CD14-positive monocyte (primary cell): ENCODE measurements around the gene AHNAK. TPM values are rescaled to one million over a fixed set of nuclear protein-coding genes. Genes with fewer than 3 reads are reported as not detected.
"Not testable (repeated sequence)": the region's sequence is repeated elsewhere in the genome, so short reads cannot be mapped to it uniquely, and the experiment has no call there.

Source experiments
- DNase-seq, 3 donors: peaks; one replicate each; pipeline ENCODE4 v3.0.0-alpha.2; 2011 to 2022
- H2AFZ ChIP-seq: 2 replicates; pipeline ENCODE4 v1.6.0; 2012; ENCODE audit warnings: mild to moderate bottlenecking, low read depth, low read length, inconsistent platforms; ENCODE audit not compliant: insufficient read depth, poor library complexity, severe bottlenecking
- H3K27ac ChIP-seq, 2 donors: 1 replicate in 1 of 2; 2 replicates in 1 of 2; pipeline ENCODE4 v1.5.1; 2012 to 2013; ENCODE audit warnings: low read length in 2 of 2, control low read depth in 1 of 2, inconsistent platforms in 1 of 2, low read depth in 1 of 2, mild to moderate bottlenecking in 1 of 2
- H3K27me3 ChIP-seq, 2 donors: one replicate each; pipeline versions ENCODE4 v1.6.0 to v1.6.1; 2011 to 2013; ENCODE audit warnings: low read length in 2 of 2; ENCODE audit not compliant: control insufficient read depth in 2 of 2, insufficient read depth in 2 of 2
- H3K36me3 ChIP-seq, 2 donors: replicated peaks in 1 of 2; 1 replicate in 1 of 2; 2 replicates in 1 of 2; pipeline versions ENCODE4 v1.5.1 to v1.6.1; 2012 to 2013; ENCODE audit warnings: low read length in 2 of 2, control low read depth in 1 of 2, inconsistent platforms in 1 of 2, mild to moderate bottlenecking in 1 of 2; ENCODE audit not compliant: insufficient read depth in 2 of 2, control insufficient read depth in 1 of 2
- H3K4me1 ChIP-seq, 2 donors: 1 replicate in 1 of 2; 2 replicates in 1 of 2; pipeline versions ENCODE4 v1.5.1 to v1.6.1; 2012 to 2013; ENCODE audit warnings: low read length in 2 of 2, control low read depth in 1 of 2, inconsistent platforms in 1 of 2, mild to moderate bottlenecking in 1 of 2, moderate library complexity in 1 of 2; ENCODE audit not compliant: insufficient read depth in 2 of 2, control insufficient read depth in 1 of 2
- H3K4me2 ChIP-seq: replicated peaks from 2 replicates; pipeline ENCODE3; 2012; ENCODE audit warnings: low read length, moderate library complexity, mild to moderate bottlenecking; ENCODE audit not compliant: poor library complexity, severe bottlenecking; ENCODE audit errors: extremely low read depth
- H3K4me3 ChIP-seq, 3 experiments: fragments of 200-600 bp in 1 of 3; sonication (generic) in 1 of 3; replicated peaks in 1 of 3; 1 replicate in 2 of 3; 2 replicates in 1 of 3; pipeline ENCODE4 v1.5.1; 2011 to 2013; ENCODE audit warnings: low read length in 3 of 3, mild to moderate bottlenecking in 3 of 3, control low read depth in 2 of 3, low read depth in 2 of 3, inconsistent platforms in 1 of 3, moderate library complexity in 1 of 3
- H3K79me2 ChIP-seq: 2 replicates; pipeline ENCODE4 v1.6.0; 2012; ENCODE audit warnings: mild to moderate bottlenecking, control low read depth, inconsistent platforms, low read length, moderate library complexity; ENCODE audit not compliant: insufficient read depth
- H3K9ac ChIP-seq: 2 replicates; pipeline ENCODE4 v1.6.0; 2017; ENCODE audit warnings: low read length, mild to moderate bottlenecking; ENCODE audit not compliant: insufficient read depth, poor library complexity, severe bottlenecking
- H3K9me3 ChIP-seq, 2 donors: replicated peaks in 1 of 2; 1 replicate in 1 of 2; 2 replicates in 1 of 2; pipeline versions ENCODE4 v1.5.1 to v1.6.1; 2012 to 2013; ENCODE audit warnings: low read length in 2 of 2, control low read depth in 1 of 2; ENCODE audit not compliant: control insufficient read depth in 1 of 2, insufficient read depth in 1 of 2
- H4K20me1 ChIP-seq: 2 replicates; pipeline ENCODE4 v1.6.0; 2012; ENCODE audit warnings: mild to moderate bottlenecking, low read length, control low read depth, moderate library complexity; ENCODE audit not compliant: insufficient read depth
- H3K27ac Mint-ChIP-seq, 7 donors: one replicate each; pipeline ENCODE4 v1.8.0; 2020; ENCODE audit warnings: mild to moderate bottlenecking in 7 of 7, mixed read lengths in 7 of 7, moderate library complexity in 6 of 7, inconsistent platforms in 2 of 7
- H3K27me3 Mint-ChIP-seq, 3 donors: one replicate each; pipeline ENCODE4 v1.8.0; 2021 to 2022; ENCODE audit warnings: low read depth in 3 of 3, mild to moderate bottlenecking in 3 of 3, mixed read lengths in 3 of 3, moderate library complexity in 3 of 3, inconsistent platforms in 1 of 3
- H3K36me3 Mint-ChIP-seq, 2 donors: one replicate each; pipeline ENCODE4 v1.8.0; 2020; ENCODE audit warnings: mixed read lengths in 2 of 2, inconsistent platforms in 1 of 2, mild to moderate bottlenecking in 1 of 2
- H3K4me1 Mint-ChIP-seq: one replicate; pipeline ENCODE4 v1.8.0; 2020; ENCODE audit warnings: mild to moderate bottlenecking, mixed read lengths
- H3K4me3 Mint-ChIP-seq, 2 donors: one replicate each; pipeline ENCODE4 v1.8.0; 2020; ENCODE audit warnings: mild to moderate bottlenecking in 2 of 2, mixed read lengths in 2 of 2, moderate library complexity in 1 of 2
- H3K9me3 Mint-ChIP-seq, 7 donors: one replicate each; pipeline ENCODE4 v1.8.0; 2020 to 2022; ENCODE audit warnings: mixed read lengths in 7 of 7, mild to moderate bottlenecking in 6 of 7, moderate library complexity in 6 of 7, inconsistent platforms in 2 of 7
- WGBS: methylation state at CpG from one replicate; pipeline ENCODE4 v1.1.5; 2013; ENCODE audit warnings: missing lambda C conversion rate; ENCODE audit not compliant: insufficient coverage; 5-methylcytosine and 5-hydroxymethylcytosine counted together
- intact Hi-C, 2 donors: fragments of 100-400 bp; cut with micrococcal nuclease; formaldehyde crosslinking; loops; one replicate each; pipeline versions ENCODE4 v1.15.0 to v1.15.1; 2023
- polyA plus RNA-seq, 3 donors: library from polyadenylated mRNA; depleted of rRNA in 1 of 3; unstranded in 2 of 3; stranded (reverse) in 1 of 3; fragments of 300-500 nt in 2 of 3; fragments of >200 nt in 1 of 3; fragmentation: Illumina TruSeq in 2 of 3; gene quantifications; 1 replicate in 2 of 3; 2 replicates in 1 of 3; pipeline ENCODE4 v1.2.3, GENCODE V29; 2012 to 2021
- TF ChIP-seq, protein P1 (sequence below): fragments of 200-600 bp; IDR thresholded peaks from one replicate; pipeline ENCODE4 v1.8.0; 2022; ENCODE audit warnings: antibody characterized with exemption, mild to moderate bottlenecking

The AHNAK gene
- polyA plus RNA-seq, 3 donors, result 80.0 to 201 (median 103) TPM

DNA sequence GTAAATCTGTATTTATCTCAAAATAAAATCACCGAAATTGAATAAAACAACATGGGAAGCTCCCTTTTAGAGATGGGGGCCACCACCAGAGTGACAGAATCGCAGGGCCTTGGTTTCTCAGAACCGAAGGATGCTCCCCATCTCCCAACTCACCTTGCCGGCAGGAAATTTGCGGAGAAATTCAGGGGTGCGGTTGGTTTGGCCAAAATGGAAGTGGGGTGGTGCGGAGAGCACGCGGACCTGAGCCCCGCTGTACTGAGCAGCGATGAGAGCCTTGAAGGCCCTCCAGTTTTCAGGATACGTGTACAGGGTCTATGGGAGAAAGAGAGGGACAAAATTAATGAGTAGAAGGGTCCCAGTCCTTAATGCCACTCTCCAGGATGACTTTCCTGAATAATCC lies 25.8 kb upstream of the AHNAK start:
- peak overlapping the region; percentile 89 for H3K4me2 ChIP-seq
- peak overlapping the region in 1 of 2 donors; percentile 83 for H3K27ac ChIP-seq
- DNase-seq, result no peak
- H3K9ac ChIP-seq, result peak overlapping the region; percentile 85
- peak overlapping the region; percentile 4 to 35 for H3K4me3 Mint-ChIP-seq
- intact Hi-C loops, result no loop called here
- peaks cover 22 to 34% of the 10 kb centered on the region in 2 donors for H3K4me1 ChIP-seq
- H2AFZ ChIP-seq, result no peak overlapping the region
- peaks cover 46% of the 10 kb centered on the region for H3K4me1 Mint-ChIP-seq
- TF ChIP-seq, protein P1, sequence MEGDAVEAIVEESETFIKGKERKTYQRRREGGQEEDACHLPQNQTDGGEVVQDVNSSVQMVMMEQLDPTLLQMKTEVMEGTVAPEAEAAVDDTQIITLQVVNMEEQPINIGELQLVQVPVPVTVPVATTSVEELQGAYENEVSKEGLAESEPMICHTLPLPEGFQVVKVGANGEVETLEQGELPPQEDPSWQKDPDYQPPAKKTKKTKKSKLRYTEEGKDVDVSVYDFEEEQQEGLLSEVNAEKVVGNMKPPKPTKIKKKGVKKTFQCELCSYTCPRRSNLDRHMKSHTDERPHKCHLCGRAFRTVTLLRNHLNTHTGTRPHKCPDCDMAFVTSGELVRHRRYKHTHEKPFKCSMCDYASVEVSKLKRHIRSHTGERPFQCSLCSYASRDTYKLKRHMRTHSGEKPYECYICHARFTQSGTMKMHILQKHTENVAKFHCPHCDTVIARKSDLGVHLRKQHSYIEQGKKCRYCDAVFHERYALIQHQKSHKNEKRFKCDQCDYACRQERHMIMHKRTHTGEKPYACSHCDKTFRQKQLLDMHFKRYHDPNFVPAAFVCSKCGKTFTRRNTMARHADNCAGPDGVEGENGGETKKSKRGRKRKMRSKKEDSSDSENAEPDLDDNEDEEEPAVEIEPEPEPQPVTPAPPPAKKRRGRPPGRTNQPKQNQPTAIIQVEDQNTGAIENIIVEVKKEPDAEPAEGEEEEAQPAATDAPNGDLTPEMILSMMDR, result no peak
- peaks cover 54 to 63% of the 10 kb centered on the region in 2 donors for H3K36me3 ChIP-seq
- H3K27me3 Mint-ChIP-seq, result peaks cover 0 to 2% (median 0%) of the 10 kb centered on the region in 3 donors
- H3K79me2 ChIP-seq, result peaks cover 78% of the 10 kb centered on the region
- no peaks in the 10 kb centered on the region for H3K9me3 ChIP-seq
- peaks cover 49 to 70% of the 10 kb centered on the region in 2 donors for H3K36me3 Mint-ChIP-seq
- peak overlapping the region in 1 of 3 experiments; percentile 100 for H3K4me3 ChIP-seq
- peaks cover 43% of the 10 kb centered on the region for H4K20me1 ChIP-seq
- no peaks in the 10 kb centered on the region for H3K27me3 ChIP-seq
- WGBS, result no CpG with 5 or more reads among the region's 12 CpGs
- peaks cover 0 to 2% (median 0%) of the 10 kb centered on the region in 7 donors for H3K9me3 Mint-ChIP-seq
- peak overlapping the region; percentile 73 to 96 (median 93) for H3K27ac Mint-ChIP-seq

DNA sequence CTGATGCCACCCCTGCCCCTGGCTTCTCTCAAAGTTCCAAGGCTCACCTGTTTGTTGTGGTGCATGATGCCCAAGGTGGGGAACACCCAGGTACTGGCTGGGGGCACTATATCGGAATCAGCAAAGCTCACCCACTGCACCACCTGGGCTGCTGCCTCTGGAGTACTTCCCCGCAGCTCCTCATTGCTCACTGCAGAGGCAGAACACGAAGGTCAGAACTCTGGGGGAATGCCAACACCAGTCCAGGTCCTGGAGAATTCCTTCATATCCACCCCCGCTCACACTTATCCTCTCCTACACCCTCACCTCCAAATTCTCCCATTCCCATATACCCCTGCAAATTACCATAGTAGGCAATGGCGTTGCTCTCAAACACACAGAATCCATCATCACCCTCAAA lies 24.9 kb upstream of the AHNAK start:
- H3K4me3 ChIP-seq, intact Hi-C loops, DNase-seq, H3K9ac ChIP-seq, H3K27me3 Mint-ChIP-seq, H3K9me3 Mint-ChIP-seq, H3K4me2 ChIP-seq, H3K27ac ChIP-seq, H2AFZ ChIP-seq, H3K9me3 ChIP-seq, H3K27me3 ChIP-seq, H3K4me3 Mint-ChIP-seq: not testable (repeated sequence)
- Histone ChIP-seq H3K79me2 (peaks cover 88% of the 10 kb centered on the region), H3K36me3 (peaks cover 54 to 63% of the 10 kb centered on the region in 2 donors), H4K20me1 (peaks cover 53% of the 10 kb centered on the region), H3K4me1 (peaks cover 22 to 42% of the 10 kb centered on the region in 2 donors)
- Mint-ChIP-seq H3K36me3 (peaks cover 50 to 70% of the 10 kb centered on the region in 2 donors), H3K27ac (peak overlapping the region in 4 of 7 donors; percentile 21 to 72 (median 44)), H3K4me1 (peaks cover 50% of the 10 kb centered on the region)
- 100% methylated on average over 3 of the region's 5 CpGs for WGBS

DNA sequence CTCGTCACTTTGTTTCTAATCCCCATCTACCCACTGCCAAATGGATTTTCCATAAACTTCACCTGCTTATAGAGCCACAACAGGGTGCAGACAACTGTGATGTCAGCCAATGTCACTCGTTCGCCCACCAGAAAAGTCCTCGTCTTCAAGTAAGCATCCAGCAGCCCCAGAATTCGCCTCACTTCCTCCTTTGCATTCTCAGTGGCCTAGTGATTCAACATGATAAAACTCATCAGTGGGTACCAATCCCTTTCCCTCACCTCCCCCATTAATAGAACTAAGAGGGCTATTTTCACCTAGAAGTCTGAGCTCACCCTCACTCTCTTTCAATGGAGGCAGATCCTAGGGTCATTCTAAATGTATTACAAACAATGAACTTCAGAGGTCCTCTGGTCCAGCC lies 24.3 kb upstream of the AHNAK start:
- WGBS, result 84% methylated on average over 4 of the region's 5 CpGs
- H3K9ac ChIP-seq, H3K4me3 Mint-ChIP-seq, intact Hi-C loops, H2AFZ ChIP-seq, H3K27ac ChIP-seq, H3K27me3 ChIP-seq, H3K4me3 ChIP-seq, H3K27me3 Mint-ChIP-seq, H3K9me3 ChIP-seq, H3K9me3 Mint-ChIP-seq, DNase-seq, H3K4me2 ChIP-seq: not testable (repeated sequence)
- Mint-ChIP-seq H3K27ac (peak overlapping the region in 3 of 7 donors; percentile 33 to 72 (median 59)), H3K36me3 (peaks cover 51 to 70% of the 10 kb centered on the region in 2 donors), H3K4me1 (peaks cover 50% of the 10 kb centered on the region)
- Histone ChIP-seq H3K79me2 (peaks cover 89% of the 10 kb centered on the region), H3K4me1 (peaks cover 22 to 42% of the 10 kb centered on the region in 2 donors), H3K36me3 (peaks cover 55 to 63% of the 10 kb centered on the region in 2 donors), H4K20me1 (peaks cover 59% of the 10 kb centered on the region)
